ENCODE results near the gene PLBD1.

GRCh38 chr12:14564336-14564959, 3.2 kb downstream of the PLBD1 start:
- TF ChIP-seq CTCF (IDR thresholded peaks at IDR 0.05) (no peak), POLR2A (IDR thresholded peaks at IDR 0.05) (no peak), POLR2AphosphoS5 (IDR thresholded peaks at IDR 0.05) (no peak)
